NCI-H1436 treated with DMSO at 0.1 percent for 48 hours (cell line): ENCODE data around the gene FDXACB1.

ENCODE experiments used
- DNase-seq: peaks from one replicate; lab custom pipeline; 2025; lab: John Stamatoyannopoulos, UW

The FDXACB1 gene

GRCh38 chr11:111841370-111842053, 37.5 kb downstream of the FDXACB1 start:
- peak; percentile 28 for DNase-seq

- DNase-seq: no peak
These were observed 38.8 kb downstream of the FDXACB1 start for GRCh38 chr11:111840143-111840542.

GRCh38 chr11:111838054-111838453, 40.9 kb downstream of the FDXACB1 start:
- no peak for DNase-seq

- DNase-seq: no peak
These were observed 41.5 kb downstream of the FDXACB1 start for GRCh38 chr11:111837366-111837891.

GRCh38 chr11:111836721-111837120, 42.2 kb downstream of the FDXACB1 start:
- DNase-seq: no peak

GRCh38 chr11:111836162-111836561, 42.8 kb downstream of the FDXACB1 start:
- no peak for DNase-seq

- DNase-seq: no peak
These were observed 43.3 kb downstream of the FDXACB1 start for GRCh38 chr11:111835665-111836064.

- DNase-seq: no peak
These were observed 44.4 kb downstream of the FDXACB1 start for GRCh38 chr11:111834432-111835163.

- DNase-seq: no peak
These were observed 45.4 kb downstream of the FDXACB1 start for GRCh38 chr11:111833524-111833923.

- no peak for DNase-seq
These were observed 49.6 kb downstream of the FDXACB1 start for GRCh38 chr11:111829185-111829968.

GRCh38 chr11:111826322-111826950, 52.5 kb downstream of the FDXACB1 start:
- no peak for DNase-seq
